ENCODE data around the gene AAMDC. TPM values are rescaled to one million over a fixed set of nuclear protein-coding genes. Genes with fewer than 3 reads are reported as not detected.
"Not testable (repeated sequence)": the region's sequence is repeated elsewhere in the genome, so short reads cannot be mapped to it uniquely, and the experiment has no call there.

Gene AAMDC
- total RNA-seq, 1 experiment from 2014 or later, result 22.8 TPM

DNA sequence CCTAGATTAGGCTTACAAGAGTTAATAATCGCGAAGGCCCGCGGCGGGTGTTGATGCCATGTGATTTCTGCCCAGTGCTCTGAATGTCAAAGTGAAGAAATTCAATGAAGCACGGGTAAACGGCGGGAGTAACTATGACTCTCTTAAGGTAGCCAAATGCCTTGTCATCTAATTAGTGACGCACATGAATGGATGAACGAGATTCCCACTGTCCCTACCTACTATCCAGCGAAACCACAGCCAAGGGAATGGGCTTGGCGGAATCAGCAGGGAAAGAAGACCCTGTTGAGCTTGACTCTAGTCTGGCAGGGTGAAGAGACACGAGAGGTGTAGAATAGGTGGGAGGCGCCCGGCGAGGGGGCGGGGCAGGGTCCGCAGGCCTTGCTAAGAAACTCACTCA, 65.5 kb downstream of the AAMDC start:
- ChIA-PET CTCF (no interaction called here), POLR2A (no interaction called here)
- peaks cover 48% of the 10 kb centered on the region for H3K36me3 Mint-ChIP-seq
- H3K9me3 Mint-ChIP-seq, result no peaks in the 10 kb centered on the region
- no peak for ATAC-seq
- H3K27ac Mint-ChIP-seq, result 0 out of 2 replicates have a peak overlapping the region, but pooled peaks have one; percentile 27
- TF ChIP-seq ZBTB21 (CRISPR knock-in tag; IDR thresholded peaks at IDR 0.05; ENCODE audit: borderline replicate concordance) (no peak), EMX1 (CRISPR knock-in tag; IDR thresholded peaks at IDR 0.05) (no peak), ZNF232 (CRISPR knock-in tag; IDR thresholded peaks at IDR 0.05) (no peak), FOXP1 (CRISPR knock-in tag; IDR thresholded peaks at IDR 0.05; ENCODE audit: borderline replicate concordance) (no peak)
- TF ChIP-seq, protein P1, sequence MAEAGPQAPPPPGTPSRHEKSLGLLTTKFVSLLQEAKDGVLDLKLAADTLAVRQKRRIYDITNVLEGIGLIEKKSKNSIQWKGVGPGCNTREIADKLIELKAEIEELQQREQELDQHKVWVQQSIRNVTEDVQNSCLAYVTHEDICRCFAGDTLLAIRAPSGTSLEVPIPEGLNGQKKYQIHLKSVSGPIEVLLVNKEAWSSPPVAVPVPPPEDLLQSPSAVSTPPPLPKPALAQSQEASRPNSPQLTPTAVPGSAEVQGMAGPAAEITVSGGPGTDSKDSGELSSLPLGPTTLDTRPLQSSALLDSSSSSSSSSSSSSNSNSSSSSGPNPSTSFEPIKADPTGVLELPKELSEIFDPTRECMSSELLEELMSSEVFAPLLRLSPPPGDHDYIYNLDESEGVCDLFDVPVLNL (CRISPR knock-in tag; IDR thresholded peaks at IDR 0.05; ENCODE audit: borderline replicate concordance, low read depth), result no peak
- TF ChIP-seq, protein P2, sequence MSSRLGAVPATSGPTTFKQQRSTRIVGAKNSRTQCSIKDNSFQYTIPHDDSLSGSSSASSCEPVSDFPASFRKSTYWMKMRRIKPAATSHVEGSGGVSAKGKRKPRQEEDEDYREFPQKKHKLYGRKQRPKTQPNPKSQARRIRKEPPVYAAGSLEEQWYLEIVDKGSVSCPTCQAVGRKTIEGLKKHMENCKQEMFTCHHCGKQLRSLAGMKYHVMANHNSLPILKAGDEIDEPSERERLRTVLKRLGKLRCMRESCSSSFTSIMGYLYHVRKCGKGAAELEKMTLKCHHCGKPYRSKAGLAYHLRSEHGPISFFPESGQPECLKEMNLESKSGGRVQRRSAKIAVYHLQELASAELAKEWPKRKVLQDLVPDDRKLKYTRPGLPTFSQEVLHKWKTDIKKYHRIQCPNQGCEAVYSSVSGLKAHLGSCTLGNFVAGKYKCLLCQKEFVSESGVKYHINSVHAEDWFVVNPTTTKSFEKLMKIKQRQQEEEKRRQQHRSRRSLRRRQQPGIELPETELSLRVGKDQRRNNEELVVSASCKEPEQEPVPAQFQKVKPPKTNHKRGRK (CRISPR knock-in tag; IDR thresholded peaks at IDR 0.05; ENCODE audit: borderline replicate concordance), result no peak
- TF ChIP-seq, protein P3, sequence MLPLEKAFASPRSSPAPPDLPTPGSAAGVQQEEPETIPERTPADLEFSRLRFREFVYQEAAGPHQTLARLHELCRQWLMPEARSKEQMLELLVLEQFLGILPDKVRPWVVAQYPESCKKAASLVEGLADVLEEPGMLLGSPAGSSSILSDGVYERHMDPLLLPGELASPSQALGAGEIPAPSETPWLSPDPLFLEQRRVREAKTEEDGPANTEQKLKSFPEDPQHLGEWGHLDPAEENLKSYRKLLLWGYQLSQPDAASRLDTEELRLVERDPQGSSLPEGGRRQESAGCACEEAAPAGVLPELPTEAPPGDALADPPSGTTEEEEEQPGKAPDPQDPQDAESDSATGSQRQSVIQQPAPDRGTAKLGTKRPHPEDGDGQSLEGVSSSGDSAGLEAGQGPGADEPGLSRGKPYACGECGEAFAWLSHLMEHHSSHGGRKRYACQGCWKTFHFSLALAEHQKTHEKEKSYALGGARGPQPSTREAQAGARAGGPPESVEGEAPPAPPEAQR (CRISPR knock-in tag; IDR thresholded peaks at IDR 0.05), result no peak
- TF ChIP-seq, protein P4, sequence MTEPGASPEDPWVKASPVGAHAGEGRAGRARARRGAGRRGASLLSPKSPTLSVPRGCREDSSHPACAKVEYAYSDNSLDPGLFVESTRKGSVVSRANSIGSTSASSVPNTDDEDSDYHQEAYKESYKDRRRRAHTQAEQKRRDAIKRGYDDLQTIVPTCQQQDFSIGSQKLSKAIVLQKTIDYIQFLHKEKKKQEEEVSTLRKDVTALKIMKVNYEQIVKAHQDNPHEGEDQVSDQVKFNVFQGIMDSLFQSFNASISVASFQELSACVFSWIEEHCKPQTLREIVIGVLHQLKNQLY (CRISPR knock-in tag; IDR thresholded peaks at IDR 0.05), result no peak
- no peak overlapping the region for H3K4me3 Mint-ChIP-seq
- H3K27me3 Mint-ChIP-seq (ENCODE audit: low read depth), result no peaks in the 10 kb centered on the region
- no peaks in the 10 kb centered on the region for H3K4me1 Mint-ChIP-seq
- DNase-seq (ENCODE audit: low spot score), result no peak

DNA sequence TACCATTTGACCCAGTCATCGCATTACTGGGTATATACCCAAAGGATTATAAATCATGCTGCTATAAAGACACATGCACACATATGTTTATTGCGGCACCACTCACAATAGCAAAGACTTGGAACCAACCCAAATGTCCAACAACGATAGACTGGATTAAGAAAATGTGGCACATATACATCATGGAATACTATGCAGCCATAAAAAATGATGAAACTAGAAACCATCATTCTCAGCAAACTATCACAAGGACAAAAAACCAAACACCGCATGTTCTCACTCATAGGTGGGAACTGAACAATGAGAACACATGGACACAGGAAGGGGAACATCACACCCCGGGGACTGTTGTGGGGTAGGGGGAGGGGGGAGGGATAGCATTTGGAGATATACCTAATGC, 68.1 kb downstream of the AAMDC start:
- peaks cover 53% of the 10 kb centered on the region for H3K36me3 Mint-ChIP-seq
- H3K4me1 Mint-ChIP-seq; H3K9me3 Mint-ChIP-seq; H3K27ac Mint-ChIP-seq; CTCF ChIA-PET; POLR2A ChIA-PET; ATAC-seq; DNase-seq (ENCODE audit: low spot score); H3K4me3 Mint-ChIP-seq; H3K27me3 Mint-ChIP-seq (ENCODE audit: low read depth): not testable (repeated sequence)

DNA sequence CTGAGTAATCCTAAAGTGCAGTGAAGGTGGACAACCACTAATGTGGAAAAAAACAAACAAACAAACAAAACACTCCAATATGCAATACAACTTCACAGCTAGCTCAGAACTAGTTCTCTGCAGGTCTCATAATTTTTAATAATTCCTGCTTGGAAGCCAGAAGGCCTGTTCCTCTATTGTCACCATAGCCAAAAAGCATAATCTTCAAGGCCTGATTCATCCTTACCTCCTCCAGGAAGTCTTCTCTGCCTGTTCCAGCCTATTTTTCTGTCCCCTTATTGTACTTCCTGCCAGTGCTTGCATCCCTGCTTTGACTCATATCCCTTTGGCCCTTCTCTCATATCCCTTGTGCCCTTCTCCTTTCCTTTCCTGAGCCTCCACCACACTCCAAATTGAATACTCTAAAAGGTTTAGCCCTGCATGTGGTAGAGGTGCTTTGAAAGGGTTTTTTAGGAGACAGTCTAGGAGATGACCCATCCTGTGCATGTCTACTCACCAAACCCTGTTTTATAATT, 69.2 kb downstream of the AAMDC start:
- DNase-seq (ENCODE audit: low spot score); H3K9me3 Mint-ChIP-seq; H3K4me1 Mint-ChIP-seq; H3K4me3 Mint-ChIP-seq; CTCF ChIA-PET; POLR2A ChIA-PET; H3K27me3 Mint-ChIP-seq (ENCODE audit: low read depth); H3K27ac Mint-ChIP-seq; ATAC-seq: not testable (repeated sequence)
- H3K36me3 Mint-ChIP-seq, result peaks cover 55% of the 10 kb centered on the region

DNA sequence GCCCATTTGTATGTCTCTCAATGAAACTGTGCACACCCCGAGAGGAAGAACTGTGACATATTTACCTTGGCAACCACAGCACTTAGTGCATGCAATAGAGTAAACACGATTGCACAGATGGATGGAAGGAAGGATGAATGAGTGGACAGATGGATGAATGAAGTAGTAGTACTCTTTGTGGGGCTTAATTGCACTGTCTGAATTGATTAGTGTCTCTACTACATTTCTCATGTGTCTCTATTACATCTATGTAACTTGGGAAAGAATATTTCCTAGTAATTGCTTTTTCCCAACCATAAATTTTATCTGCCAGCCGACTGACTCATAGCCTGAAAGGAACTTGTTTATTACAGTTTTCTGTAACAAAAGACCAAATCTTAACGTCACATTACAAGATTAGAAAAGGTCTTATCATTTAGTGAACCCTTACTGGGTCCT, 69.7 kb downstream of the AAMDC start:
- H3K9me3 Mint-ChIP-seq; H3K27me3 Mint-ChIP-seq (ENCODE audit: low read depth); CTCF ChIA-PET; POLR2A ChIA-PET; H3K4me3 Mint-ChIP-seq; H3K27ac Mint-ChIP-seq; H3K4me1 Mint-ChIP-seq; ATAC-seq; DNase-seq (ENCODE audit: low spot score): not testable (repeated sequence)
- H3K36me3 Mint-ChIP-seq, result peaks cover 53% of the 10 kb centered on the region

DNA sequence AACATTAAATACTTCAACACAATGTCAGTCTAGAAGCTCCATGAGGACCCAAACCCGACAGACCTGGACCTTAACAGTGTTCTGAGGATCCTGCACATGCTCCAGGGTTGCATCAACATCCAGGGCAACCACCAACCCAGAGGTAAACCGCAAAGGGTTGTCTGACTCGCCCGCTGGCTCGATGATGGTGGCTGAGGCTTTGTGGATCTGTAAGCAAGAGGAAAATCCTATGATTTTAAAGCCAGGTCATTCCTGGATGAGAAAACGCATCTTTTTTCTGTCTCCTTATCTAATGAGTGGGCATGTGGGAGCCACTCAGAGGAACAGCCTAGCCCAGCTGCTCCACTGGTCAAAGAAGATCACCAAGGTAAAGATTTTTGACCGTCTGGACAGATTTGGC, 70.3 kb downstream of the AAMDC start:
- H3K27ac Mint-ChIP-seq; H3K4me1 Mint-ChIP-seq; H3K9me3 Mint-ChIP-seq; H3K4me3 Mint-ChIP-seq; CTCF ChIA-PET; POLR2A ChIA-PET; DNase-seq (ENCODE audit: low spot score); ATAC-seq; H3K27me3 Mint-ChIP-seq (ENCODE audit: low read depth): not testable (repeated sequence)
- peaks cover 49% of the 10 kb centered on the region for H3K36me3 Mint-ChIP-seq

DNA sequence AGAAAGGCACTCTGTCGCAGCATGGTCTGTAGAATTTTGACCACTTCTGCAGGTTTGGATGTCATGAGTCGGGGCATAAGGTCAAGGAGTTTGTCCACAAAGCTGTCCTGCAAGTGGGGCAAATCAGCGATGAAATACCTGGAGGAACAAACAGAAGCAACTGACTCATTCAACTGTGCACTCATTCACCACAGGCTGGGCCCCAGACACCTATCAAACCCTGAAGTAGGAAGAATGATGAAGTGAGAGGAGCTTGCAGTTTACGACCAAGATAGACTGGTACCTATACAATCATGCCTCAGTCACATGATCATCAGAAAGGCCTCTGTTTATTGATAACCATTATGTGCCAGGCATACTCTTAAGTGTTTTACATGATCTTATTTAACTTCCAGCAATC, 70.8 kb downstream of the AAMDC start:
- H3K4me1 Mint-ChIP-seq; DNase-seq (ENCODE audit: low spot score); H3K4me3 Mint-ChIP-seq; H3K27ac Mint-ChIP-seq; H3K27me3 Mint-ChIP-seq (ENCODE audit: low read depth); CTCF ChIA-PET; ATAC-seq; H3K9me3 Mint-ChIP-seq; POLR2A ChIA-PET: not testable (repeated sequence)
- peaks cover 47% of the 10 kb centered on the region for H3K36me3 Mint-ChIP-seq

DNA sequence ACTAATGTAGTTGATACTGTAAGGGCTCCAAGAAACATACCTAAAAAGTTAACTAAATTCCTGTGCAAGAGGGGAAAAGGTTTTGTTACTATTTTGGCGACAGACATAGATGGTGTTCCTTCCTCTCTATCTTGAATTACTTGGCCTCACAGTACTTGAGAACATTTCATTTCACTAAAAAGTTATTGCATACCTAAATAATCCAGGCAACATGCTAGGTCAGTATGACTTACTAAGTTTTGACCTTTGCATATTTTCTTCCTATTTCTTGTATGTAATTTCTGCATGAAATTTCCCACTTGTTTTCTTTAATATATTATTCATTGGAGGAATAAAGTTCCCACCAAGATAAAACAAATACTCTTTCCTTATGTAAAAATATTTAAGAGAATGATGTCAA, 74.0 kb downstream of the AAMDC start:
- DNase-seq (ENCODE audit: low spot score); H3K4me1 Mint-ChIP-seq; ATAC-seq; H3K27ac Mint-ChIP-seq; POLR2A ChIA-PET; H3K9me3 Mint-ChIP-seq; H3K4me3 Mint-ChIP-seq; CTCF ChIA-PET; H3K27me3 Mint-ChIP-seq (ENCODE audit: low read depth): not testable (repeated sequence)
- H3K36me3 Mint-ChIP-seq, result peaks cover 28% of the 10 kb centered on the region

Measured in WTC11 (cell line).